Endodermal cell (in vitro differentiated cells): Measurements from ENCODE around the gene ANKRD36C. TPM values are rescaled to one million over a fixed set of nuclear protein-coding genes. Genes with fewer than 3 reads are reported as not detected.
A peak's percentile ranks its signal among the peaks of the same experiment; 100 is the strongest.
"Not testable (repeated sequence)": the region's sequence is repeated elsewhere in the genome, so short reads cannot be mapped to it uniquely, and the experiment has no call there.

ENCODE experiments used
- DNase-seq: peaks from one replicate; pipeline ENCODE4 v3.0.0-alpha.2; 2017
- H3K27ac ChIP-seq: 2 replicates; pipeline ENCODE4 v1.5.1; 2013; ENCODE audit warnings: mild to moderate bottlenecking, low read depth, low read length, moderate library complexity
- H3K27me3 ChIP-seq: 2 replicates; pipeline ENCODE4 v1.6.1; 2013; ENCODE audit warnings: mild to moderate bottlenecking, low read length, moderate library complexity; ENCODE audit not compliant: insufficient read depth, control insufficient read depth, poor library complexity, severe bottlenecking
- H3K36me3 ChIP-seq: 2 replicates; pipeline ENCODE4 v1.7.0; 2013; ENCODE audit warnings: mild to moderate bottlenecking, low read length, moderate library complexity; ENCODE audit not compliant: control insufficient read depth, insufficient read depth
- H3K4me1 ChIP-seq: one replicate; pipeline ENCODE4 v1.7.0; 2013; ENCODE audit warnings: low read length; ENCODE audit not compliant: control insufficient read depth, insufficient read depth
- H3K4me3 ChIP-seq: 2 replicates; pipeline ENCODE4 v1.5.1; 2013; ENCODE audit warnings: mild to moderate bottlenecking, low read length, moderate library complexity
- H3K9ac ChIP-seq: 2 replicates; pipeline ENCODE4 v1.6.1; 2013; ENCODE audit warnings: mild to moderate bottlenecking, low read length, moderate library complexity; ENCODE audit not compliant: poor library complexity, severe bottlenecking; ENCODE audit errors: extremely low read depth
- H3K9me3 ChIP-seq: 2 replicates; pipeline ENCODE4 v1.6.1; 2013; ENCODE audit warnings: mild to moderate bottlenecking, low read length, moderate library complexity; ENCODE audit not compliant: control insufficient read depth
- H3K27ac Mint-ChIP-seq: 2 replicates; pipeline ENCODE4 v1.8.0; 2020; ENCODE audit warnings: mixed read lengths
- H3K27me3 Mint-ChIP-seq: 2 replicates; pipeline ENCODE4 v1.8.0; 2021; ENCODE audit warnings: mild to moderate bottlenecking, mixed read lengths; ENCODE audit not compliant: insufficient read depth
- H3K36me3 Mint-ChIP-seq: 2 replicates; pipeline ENCODE4 v1.8.0; 2020; ENCODE audit warnings: low read depth, mixed read lengths
- H3K4me1 Mint-ChIP-seq: 2 replicates; pipeline ENCODE4 v1.8.0; 2020; ENCODE audit warnings: mixed read lengths
- H3K4me3 Mint-ChIP-seq: 2 replicates; pipeline ENCODE4 v1.8.0; 2020; ENCODE audit warnings: mild to moderate bottlenecking, moderate library complexity, mixed read lengths
- H3K9me3 Mint-ChIP-seq: 2 replicates; pipeline ENCODE4 v1.8.0; 2020; ENCODE audit warnings: mild to moderate bottlenecking, mixed read lengths
- CTCF ChIP-seq: fragments of 200-600 bp; sonication (generic); conservative IDR thresholded peaks from 2 replicates; pipeline ENCODE4 v1.5.0; 2021; ENCODE audit warnings: antibody characterized with exemption, mild to moderate bottlenecking
- WGBS, 2 experiments: methylation state at CpG; one replicate each; pipeline versions ENCODE4 v1.1.5 to v1.1.7; 2013; ENCODE audit warnings: missing lambda C conversion rate in 2 of 2, mixed read lengths in 1 of 2; ENCODE audit not compliant: insufficient coverage in 1 of 2, insufficient read length in 1 of 2; 5-methylcytosine and 5-hydroxymethylcytosine counted together
- total RNA-seq, 2 donors: library from RNA; stranded (reverse); fragmentation: NEBNext Ultra II Directional in 1 of 2; extraction: Animal tissue kit (Norgen Biotek cat#: 25700) in 1 of 2; gene quantifications; 2 replicates in 1 of 2; 3 replicates in 1 of 2; pipeline ENCODE4 v1.2.1, GENCODE V29; 2021

Gene ANKRD36C
- total RNA-seq, 2 donors from 2014 or later: 21.1 to 32.2 TPM

GRCh38 chr2:96012792-96013264 lies 21.2 kb upstream of the ANKRD36C start:
- not testable (repeated sequence) for H3K27ac ChIP-seq, H3K4me3 Mint-ChIP-seq, H3K4me3 ChIP-seq, H3K9me3 Mint-ChIP-seq, H3K27me3 Mint-ChIP-seq, H3K4me1 ChIP-seq, H3K9me3 ChIP-seq, H3K36me3 Mint-ChIP-seq, H3K27ac Mint-ChIP-seq, H3K36me3 ChIP-seq, H3K27me3 ChIP-seq, H3K9ac ChIP-seq
- WGBS, 2 experiments: 71 to 75% methylated on average over 1 of the region's 1 CpG
- DNase-seq: peak; percentile 52
- H3K4me1 Mint-ChIP-seq: peaks cover 19% of the 10 kb centered on the region
- peak; percentile 30 for TF ChIP-seq CTCF

- H3K27me3 ChIP-seq, H3K4me3 ChIP-seq, H3K36me3 Mint-ChIP-seq, H3K27ac Mint-ChIP-seq, H3K9me3 ChIP-seq, DNase-seq, H3K36me3 ChIP-seq, H3K9me3 Mint-ChIP-seq, H3K9ac ChIP-seq, H3K27me3 Mint-ChIP-seq, H3K4me3 Mint-ChIP-seq, H3K27ac ChIP-seq, H3K4me1 ChIP-seq: not testable (repeated sequence)
- H3K4me1 Mint-ChIP-seq: peaks cover 19% of the 10 kb centered on the region
- WGBS, 2 experiments: 91 to 95% methylated on average over 8 of the region's 8 CpGs
Measured at GRCh38 chr2:96012086-96012791, 20.6 kb upstream of the ANKRD36C start.

GRCh38 chr2:96011129-96011455 lies 19.5 kb upstream of the ANKRD36C start:
- not testable (repeated sequence) for H3K9me3 ChIP-seq, H3K9me3 Mint-ChIP-seq, H3K9ac ChIP-seq, H3K4me1 ChIP-seq, H3K27ac ChIP-seq, H3K36me3 Mint-ChIP-seq, H3K27ac Mint-ChIP-seq, H3K36me3 ChIP-seq, H3K27me3 ChIP-seq
- peak; percentile 75 for DNase-seq
- peak overlapping the region; percentile 49 for H3K4me3 Mint-ChIP-seq
- peak overlapping the region; percentile 65 for H3K4me3 ChIP-seq
- peaks cover 14% of the 10 kb centered on the region for H3K27me3 Mint-ChIP-seq
- peak; percentile 62 for TF ChIP-seq CTCF
- peaks cover 19% of the 10 kb centered on the region for H3K4me1 Mint-ChIP-seq
- 39% methylated on average over 4 of the region's 4 CpGs; no CpG with 5 or more reads in 1 of the 2 experiments for WGBS, 2 experiments

GRCh38 chr2:96010320-96011128 lies 18.9 kb upstream of the ANKRD36C start:
- H3K4me1 ChIP-seq, H3K36me3 ChIP-seq, H3K9me3 ChIP-seq, H3K27ac ChIP-seq, H3K36me3 Mint-ChIP-seq, H3K27me3 ChIP-seq, H3K9me3 Mint-ChIP-seq: not testable (repeated sequence)
- peak overlapping the region; percentile 73 for H3K4me3 ChIP-seq
- 0 to 1% methylated on average over 12 to 26 of the region's 65 CpGs for WGBS, 2 experiments
- peak; percentile 97 for DNase-seq
- H3K4me3 Mint-ChIP-seq: peak overlapping the region; percentile 69
- peak overlapping the region; percentile 97 for H3K27ac Mint-ChIP-seq
- H3K9ac ChIP-seq: peak overlapping the region; percentile 38
- H3K27me3 Mint-ChIP-seq: peaks cover 20% of the 10 kb centered on the region
- H3K4me1 Mint-ChIP-seq: peaks cover 19% of the 10 kb centered on the region
